Fibroblast of gingiva (primary cell): ENCODE data around the gene SPOCK1.

Source experiments
- DNase-seq: peaks from one replicate; pipeline ENCODE4 v3.0.0-alpha.2; 2011; ENCODE audit warnings: low read depth

Gene SPOCK1

DNA sequence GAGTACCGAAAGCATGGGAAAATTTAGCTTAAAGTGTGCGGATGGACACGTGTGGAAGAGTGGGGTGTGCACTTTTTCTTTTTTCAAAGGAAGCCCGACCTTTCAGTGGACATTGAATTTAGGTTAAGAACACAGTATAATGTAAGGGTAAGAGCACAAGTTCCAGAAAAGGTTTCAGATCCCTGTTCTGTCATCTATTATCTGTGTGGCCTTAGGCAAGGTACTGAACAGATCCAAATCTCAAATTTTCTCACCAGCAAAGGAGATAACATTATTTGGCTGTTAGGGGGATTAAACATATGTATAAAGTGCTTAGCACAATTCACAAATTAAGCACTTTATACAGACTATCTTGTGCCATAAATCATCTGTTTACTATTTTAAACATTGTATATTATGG, 441.0 kb downstream of the SPOCK1 start:
- DNase-seq, result no peak

DNA sequence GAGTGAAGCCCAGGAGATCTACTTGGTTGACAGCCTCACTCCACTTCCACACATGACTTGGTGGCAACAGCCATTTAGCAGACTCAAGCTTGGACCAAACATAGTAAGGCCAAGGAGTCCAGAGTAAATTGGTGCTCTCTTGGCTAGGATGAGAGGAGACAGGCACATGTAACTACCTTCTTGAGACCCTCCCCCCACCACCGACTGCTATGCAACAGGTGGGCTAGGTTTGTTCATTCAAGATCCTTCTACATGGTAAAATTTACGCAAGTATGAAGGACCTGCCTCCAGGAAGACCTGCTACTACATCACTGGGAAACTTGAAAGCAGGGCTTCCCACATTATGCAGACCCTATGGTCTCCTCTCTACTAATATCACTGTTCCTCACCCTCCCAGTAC, 442.4 kb downstream of the SPOCK1 start:
- DNase-seq, result no peak

DNA sequence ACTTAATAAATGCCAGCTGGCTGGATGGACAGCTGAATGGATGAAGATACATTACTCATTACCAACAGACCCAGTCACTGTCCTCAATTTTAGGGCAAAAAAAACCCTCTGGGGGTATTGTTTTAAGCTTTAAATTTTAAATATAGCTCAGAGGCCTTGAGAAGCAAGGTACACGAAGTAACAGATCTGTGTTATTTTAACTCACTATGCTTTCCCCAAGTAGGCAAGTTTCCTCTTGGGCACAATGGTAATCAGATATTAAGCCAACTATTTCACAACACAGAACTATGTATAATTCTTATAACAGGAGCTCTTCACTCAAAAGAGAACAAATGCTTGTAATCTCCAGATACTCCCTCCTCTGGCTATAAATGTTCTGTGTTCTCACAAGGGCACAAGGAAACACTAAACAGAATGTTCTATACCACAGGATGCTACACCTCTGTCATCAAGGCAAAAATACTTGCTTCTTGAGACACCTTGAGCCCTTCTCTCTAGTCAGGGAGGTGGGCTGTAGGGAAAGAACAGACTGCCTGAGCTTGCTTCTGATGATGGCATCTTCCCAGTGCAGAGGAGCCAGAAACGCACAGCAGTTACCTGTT, 443.8 kb downstream of the SPOCK1 start:
- peak; percentile 67 for DNase-seq

DNA sequence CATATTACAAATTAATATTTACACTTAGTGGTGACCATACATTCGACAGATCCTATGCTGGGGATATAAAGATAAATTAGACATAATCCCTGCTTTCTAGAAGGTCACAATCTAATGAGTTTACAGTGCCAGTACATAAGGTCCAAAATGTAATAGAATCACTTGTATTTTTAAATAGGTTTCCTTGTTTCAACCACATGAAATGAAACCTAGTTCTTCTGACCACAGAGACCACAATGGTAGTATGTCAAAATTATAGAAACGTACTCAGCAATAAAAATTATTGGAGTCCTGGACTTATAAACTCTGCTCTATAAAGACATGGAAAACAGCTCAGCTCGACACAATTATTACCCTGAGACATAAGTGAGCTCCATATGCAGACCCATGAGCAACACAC, 444.3 kb downstream of the SPOCK1 start:
- DNase-seq, result no peak

DNA sequence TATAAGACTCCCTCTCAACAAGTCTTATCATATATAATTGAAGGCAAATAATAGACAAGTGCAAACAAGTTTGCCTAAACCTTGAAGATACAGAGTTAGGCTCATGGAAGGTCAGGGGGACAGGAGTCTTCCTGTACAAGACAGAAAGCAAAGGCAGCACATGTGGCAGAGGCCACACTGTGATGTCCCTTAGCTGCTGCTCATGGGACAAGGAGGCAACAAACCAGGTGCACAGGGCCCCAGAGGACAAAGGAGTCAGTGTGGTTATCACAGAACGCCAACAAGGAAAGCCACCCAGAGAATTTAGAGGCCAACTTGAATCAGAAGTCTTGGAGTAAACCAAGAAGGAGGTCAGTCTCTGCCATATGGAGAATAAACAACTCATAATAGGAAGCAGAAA, 444.8 kb downstream of the SPOCK1 start:
- DNase-seq, result no peak

DNA sequence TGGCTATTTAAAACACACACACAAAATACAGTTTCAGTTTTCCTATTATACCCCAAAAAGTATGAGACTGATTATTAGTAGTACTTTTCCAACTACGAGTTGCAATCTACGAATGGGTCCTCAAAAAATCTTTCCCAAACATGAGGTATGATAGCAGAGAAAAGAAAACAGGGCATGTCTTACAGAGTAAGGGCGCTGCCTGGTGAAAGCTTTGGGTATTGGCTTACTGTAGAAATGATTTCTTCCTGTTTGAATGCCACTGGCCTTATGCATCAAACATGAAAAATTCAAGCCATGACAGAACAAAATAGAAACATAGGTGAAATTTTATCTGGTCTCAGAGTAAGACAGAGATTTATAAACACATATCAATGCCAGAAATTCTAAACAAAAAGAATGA, 448.0 kb downstream of the SPOCK1 start:
- DNase-seq, result no peak

DNA sequence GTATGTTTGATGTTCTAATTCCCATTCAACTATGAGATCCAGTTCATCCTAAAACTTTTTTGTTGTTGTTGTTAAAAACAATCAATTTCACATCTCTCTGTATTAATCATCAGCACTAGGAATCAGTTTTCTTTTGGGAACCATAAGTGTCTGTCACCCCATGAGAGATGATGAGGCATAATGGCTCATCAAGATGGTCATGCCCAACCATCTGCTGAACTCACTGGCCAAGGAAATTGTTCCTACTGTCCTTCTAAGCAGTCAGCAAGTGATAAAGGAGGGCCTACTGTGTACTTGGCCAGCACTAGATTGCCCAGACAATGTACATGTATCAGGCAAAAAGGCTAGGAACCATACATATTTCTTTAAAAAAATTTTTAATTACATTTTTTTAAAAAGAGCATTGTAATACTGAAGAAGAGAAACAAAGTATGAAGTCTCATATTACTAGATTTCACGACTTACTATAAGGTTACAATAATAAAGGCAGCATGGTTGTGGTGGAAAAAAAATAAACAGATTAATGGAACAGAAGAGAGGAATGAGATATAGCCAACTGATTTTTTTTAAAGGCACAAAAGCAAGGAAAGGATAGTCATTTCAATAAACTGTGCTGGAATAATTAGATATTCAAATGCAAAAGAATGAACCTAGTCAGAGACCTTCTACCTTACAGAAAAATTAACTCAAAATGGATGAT, 458.3 kb downstream of the SPOCK1 start:
- DNase-seq, result peak; percentile 59

DNA sequence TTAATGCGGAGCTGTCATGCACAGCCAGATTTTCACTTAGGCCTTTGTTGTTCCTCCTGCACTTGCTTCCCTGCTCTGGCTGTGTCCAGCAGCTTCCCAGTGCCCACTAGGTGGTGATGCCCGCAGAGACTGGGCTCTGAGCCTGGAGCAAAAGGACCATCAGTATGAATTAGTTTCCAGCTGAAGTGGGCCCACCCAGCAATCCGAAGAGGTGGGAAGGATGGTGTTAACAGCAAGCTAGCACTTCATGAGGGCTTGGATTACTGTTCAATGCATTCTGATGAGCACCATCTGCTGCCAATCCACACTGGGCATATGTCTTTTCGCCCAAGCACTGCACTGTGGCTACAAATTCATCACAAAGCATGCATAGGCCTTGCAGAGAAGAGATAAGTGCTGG, 459.1 kb downstream of the SPOCK1 start:
- no peak for DNase-seq

DNA sequence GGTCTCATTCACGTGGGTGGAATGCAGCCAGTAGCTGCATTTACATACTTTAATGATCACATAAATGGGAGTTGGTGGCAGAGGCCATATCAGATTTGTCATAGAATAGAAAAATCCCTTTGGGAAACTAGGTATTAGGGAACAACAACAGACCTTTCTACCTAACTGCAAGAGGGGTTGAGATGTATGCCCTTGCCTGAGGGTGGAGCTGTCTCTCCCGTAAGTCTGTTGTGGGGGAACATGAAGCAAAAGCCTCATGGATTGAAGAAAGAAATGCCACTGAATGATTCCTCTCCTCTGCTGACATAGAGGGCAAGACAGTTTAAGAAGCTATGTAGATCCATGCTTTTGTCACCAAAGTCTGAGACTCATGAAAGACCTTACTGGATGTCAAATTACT, 461.3 kb downstream of the SPOCK1 start:
- no peak for DNase-seq

DNA sequence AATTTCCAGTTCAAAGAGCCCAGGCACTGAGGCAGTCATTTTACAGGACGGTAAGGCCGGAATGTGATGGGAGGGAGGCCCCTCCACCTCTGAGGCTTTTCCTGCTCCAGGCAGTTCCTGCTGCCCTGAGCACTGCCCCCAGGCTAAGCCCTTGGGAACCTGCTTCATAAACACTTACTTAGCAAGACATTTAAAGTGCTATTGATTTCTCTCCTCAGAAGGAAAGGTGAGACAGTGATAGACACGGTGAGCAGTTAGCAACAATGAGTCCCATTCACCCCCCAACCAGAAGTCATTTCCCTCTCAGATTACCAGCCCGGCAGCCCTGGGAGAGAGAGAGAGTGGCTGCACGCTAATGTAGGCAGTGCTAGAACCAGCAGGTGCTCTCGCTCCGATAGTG, 462.5 kb downstream of the SPOCK1 start:
- DNase-seq, result no peak

DNA sequence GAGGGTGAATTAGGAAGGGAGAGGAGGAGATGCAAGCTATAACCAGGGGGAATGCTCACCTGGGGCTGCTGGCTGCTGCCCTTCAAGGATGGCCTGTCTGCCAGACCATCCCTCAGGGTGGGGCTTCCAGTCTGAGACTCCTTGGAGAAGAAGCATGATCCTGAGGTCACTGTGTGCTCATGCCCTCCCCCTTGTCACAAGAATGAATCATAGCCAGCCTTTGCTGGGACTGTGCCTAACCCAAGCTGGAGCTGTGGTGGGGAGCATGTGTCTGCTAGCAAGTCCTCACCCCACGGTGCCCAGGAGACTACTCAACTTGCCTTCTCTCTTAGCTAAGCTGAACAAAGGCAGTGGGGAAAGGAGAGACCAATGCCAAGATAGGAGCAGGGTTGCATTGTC, 463.6 kb downstream of the SPOCK1 start:
- no peak for DNase-seq

DNA sequence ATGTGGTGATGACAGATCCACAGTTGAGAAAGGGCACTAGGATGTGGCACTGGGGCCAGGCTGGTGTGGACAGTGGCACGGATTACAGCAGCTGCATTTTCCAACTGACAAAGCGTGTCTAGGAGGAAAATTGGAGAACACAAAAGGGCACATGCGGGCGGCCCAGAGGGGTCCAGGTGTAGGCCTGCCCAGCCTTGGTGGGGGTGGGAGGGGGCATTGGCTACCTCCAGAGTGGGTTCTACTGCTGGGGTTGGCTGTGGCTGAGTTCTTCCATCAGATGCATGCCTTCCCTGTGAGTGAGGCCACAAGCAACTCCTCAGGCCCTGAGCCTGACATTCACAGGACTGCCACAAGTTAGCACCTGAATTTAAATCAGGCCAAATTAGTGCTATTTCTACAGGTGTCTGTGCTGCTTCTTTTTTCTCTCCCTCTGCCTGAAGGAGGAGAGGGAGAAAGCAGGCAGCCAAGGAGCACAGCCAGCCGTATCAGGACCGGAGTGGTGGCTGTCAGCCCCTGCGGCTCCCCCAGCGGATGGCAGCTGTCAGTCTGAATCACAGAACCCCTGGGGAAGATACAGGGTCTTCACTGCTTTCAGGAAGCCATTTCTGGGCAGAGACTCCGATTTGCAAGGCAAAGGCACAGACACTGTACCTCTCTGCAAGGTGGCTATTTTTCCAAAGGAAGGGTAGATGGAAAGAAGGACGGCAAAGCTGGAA, 464.2 kb downstream of the SPOCK1 start:
- DNase-seq, result no peak

DNA sequence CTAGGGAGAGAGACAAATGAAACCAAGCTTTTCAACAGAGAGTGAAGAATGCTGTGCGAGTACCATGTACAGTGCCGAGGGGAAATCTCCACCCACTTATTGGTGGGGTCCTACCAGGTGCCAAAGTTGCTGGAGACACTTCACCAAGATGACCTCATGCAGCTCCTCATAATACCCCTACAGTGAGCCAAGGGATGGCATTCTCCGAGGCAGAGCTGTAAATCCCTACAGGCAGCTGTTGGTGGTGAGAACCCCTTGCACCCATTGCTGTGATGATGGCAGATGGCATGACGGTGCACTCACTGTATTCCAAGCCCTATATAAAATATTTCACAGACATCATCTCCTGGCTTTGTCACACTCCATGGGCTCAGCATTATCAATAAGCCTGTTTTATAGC, 464.9 kb downstream of the SPOCK1 start:
- DNase-seq, result no peak

DNA sequence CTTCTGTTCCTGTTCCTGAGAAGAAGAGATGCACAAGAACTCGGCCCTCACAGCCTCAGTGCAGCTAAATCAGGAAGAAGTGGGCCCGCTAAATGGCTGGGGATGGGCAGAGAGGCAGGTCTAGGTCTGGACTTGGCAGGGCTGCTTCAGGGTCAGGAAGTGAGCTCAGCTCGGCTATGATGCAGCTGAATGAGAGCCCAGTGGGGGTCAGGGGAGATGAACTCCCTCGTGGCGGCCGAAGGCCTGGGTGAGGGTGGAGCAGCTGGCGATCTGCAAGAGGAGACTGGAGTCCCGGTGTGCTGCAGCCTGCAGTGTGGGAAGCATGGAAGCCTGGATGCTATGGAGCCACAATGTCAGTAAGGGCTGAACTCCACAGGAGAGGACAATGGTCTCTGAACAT, 466.2 kb downstream of the SPOCK1 start:
- DNase-seq, result no peak

DNA sequence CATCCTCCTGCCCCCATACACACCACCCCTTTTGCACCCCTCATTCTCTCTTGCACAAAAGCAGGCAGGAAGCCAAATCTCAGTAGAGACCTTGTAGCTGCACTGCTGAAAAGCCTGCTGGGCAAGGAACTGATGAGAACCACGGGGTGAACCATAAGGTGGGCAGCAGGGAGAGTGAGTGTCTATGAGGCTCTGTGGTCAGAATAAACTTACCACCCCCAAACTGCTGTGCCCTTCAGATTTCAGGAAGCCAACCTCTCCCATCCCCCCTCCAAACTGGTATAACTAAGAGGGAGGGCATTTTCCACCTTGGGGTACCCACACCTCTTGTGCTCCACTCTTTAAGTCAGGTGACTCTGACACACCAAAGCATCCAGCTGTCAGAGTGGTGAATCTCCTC, 471.4 kb downstream of the SPOCK1 start:
- no peak for DNase-seq

DNA sequence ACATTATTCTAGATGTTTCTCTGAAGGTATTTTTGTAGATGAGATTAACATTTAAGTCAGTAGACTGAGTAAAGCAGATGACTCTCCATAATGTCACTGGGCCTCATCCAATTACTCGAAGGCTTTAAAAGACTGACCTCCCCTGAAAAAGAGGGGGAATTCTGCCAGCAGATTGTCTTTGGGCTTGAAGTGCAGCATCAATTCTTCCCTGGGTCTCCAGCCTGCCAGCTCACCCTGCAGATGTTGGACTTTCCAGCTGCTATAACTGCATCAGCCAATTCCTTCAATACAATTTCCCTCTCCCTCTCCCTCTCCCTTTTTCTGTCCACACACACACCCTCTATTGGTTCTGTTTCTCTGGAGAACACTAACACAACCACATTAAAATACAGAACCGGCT, 472.8 kb downstream of the SPOCK1 start:
- DNase-seq, result no peak

DNA sequence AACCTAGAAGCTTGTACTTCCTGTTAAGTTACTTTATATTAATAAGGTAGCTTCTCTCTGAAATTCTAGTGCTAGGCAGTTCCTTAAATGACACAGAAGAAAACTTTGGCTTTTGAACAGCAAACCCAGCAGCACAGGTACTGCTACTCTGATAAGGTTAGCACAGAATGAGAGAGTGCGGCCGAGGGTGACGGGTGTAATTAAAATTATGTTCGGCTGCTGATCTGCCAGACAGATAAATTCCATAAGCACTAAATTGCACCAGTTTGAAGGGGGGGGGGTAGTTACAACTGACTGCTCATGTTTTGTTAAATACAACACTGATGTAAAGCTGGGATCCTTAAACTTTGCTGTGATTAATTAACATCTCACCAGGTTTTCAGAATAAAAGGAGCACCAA, 475.1 kb downstream of the SPOCK1 start:
- no peak for DNase-seq

DNA sequence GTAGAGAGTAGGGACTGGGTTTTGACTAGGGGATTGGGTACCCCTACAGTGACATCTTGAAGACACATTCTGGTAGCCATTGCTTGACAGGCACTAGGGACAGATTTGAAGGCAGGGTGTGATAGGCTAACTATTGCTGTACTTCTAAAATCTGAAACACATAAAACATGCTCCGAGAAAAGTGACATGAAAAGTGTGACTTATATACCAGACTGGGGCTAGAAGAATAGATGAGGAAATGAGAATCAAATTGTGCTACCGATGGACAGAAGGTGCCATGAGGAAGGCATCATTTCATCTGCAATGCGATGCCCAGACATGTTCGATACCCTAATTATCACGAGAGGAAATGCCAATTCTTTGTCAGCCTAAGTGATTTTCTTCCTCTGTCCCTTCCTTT, 475.8 kb downstream of the SPOCK1 start:
- DNase-seq, result no peak

DNA sequence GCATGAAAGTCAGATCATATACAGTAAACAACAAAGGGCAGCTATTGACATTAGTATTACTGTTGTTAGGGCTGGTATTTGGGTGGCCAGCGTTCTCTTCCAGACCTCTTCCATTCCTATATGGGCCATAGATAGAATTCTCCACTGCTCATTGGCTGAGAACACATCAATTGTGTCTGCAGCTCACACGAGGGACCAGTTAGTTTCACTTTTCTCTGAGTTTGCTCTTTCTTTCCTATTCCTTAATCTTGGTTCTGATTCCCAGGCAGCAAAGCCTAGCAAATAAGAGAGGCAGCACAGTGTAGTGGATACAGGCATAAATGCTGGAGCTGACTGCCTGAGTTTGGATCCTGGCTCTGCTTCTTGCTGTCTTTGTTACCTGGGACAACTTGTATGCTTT, 476.4 kb downstream of the SPOCK1 start:
- no peak for DNase-seq

DNA sequence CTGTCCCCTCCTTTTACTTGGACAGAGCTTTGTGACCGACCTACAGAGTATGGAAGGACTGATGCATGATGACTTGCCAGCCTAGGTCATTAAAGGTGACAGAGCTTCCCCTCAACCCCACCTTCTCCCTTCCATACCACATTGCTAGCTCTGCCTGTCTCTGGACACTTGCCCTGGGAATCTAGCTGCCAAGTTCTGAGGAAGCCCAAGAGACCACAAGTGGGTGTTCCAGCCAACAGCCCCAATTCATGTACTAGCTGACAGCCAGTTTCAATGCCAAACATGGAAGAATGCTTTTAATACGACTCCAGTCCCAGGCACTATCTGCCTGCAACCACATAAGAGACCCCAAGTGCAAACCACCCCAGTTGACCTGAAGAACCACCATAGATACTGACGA, 477.1 kb downstream of the SPOCK1 start:
- DNase-seq, result no peak

DNA sequence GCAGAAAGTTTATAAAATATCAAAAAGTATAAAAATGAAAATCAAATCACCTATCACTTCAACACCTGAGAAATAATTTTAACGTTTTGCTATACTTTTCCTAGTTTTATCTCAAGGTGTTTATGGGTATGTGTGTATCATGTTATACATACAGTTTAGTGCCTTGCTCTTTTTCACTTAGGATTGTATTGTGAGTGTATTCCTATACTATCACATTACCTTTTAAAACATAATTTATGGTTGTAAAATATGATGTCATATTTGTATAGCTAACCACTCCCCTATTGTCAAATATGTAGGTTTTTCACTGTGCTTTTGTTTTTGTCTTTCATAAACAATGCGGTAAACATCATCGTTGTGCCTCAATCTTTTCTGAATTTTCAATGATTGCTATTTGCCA, 479.9 kb downstream of the SPOCK1 start:
- no peak for DNase-seq

DNA sequence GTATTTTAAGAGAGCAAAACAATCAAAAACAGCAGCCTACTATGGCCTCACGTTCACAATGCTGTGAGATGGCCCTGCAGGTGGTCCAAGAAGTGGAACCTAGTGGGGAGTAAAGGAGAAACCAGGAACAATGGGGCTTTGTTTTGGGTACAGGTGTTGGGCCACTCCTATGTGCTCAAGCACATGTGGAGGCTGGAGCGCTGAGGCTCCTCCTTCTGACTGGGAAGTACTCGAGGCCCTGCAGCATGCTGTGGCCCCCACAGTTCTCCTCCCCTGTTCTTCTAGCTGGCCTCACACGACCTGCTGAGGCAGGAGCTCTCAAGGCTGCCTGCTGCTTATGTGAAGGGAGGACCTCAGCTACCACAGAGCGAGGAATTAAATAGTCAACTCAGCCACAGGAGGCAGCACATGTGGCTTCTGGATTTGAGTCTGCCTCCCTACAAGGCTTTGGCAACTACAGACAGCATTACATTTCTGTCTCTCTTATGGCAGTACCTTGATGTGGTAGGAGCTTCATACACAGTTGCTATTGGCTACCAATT, 482.3 kb downstream of the SPOCK1 start:
- no peak for DNase-seq

DNA sequence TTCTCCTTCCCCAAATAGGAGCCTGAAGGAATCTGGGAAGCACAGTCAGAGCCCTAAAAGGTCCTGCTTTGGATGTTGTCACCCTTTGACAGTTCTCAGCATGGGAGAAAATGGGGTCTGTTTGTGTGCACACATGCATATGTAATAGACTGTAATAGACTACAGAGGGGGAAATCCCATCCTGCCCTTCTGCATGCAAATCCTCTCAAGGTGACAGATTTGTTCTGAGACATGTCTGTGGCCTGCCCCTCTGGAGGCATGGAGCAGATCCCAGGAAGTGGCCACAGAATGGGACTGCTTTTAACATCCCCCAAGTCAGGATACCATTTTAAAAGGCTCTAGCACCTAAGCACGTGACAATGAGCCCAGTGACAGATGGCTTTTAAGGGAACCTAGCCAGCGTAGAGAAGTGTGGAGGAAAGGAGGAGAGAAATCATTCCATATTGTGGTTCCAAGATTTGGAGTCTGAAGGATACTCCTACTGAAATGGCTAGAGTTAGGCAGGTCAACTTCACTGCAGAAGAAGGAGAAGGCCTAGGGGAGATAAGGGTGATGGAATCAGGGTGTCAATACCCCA, 483.5 kb downstream of the SPOCK1 start:
- no peak for DNase-seq
